Measurements from ENCODE around the gene SAMD10.

SAMD10 gene

DNA sequence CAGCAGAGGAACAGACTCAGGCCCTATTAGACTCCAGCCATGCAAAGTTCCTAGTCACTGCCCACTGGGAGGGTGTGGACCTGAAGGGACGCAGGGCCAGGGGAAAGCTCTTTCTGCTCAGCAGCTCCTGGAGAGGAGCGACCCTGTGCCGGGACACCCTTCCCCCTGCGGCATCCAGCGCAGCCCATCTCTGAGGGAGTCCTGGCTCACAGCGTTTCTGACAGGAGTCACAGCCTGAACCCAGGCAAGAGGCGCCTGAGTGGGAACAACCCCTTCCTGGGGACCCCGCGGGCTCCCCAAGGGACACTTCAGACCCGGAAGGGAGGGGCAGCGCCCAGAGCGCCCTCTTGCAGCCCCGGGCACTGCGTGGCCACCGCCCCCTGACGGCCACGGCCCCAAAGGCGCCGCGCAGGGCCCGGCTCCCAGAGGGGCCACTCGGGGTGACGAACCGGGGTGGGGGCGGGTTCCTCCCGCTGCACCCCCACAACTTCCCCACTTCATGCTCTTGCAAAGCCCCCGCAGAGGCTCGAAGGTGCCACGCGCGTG lies 24.1 kb downstream of the SAMD10 start:
- DNase-seq, result peak; percentile 81

- DNase-seq, result no peak
Observed at GRCh38 chr20:63953764-63954429, 25.5 kb downstream of the SAMD10 start.

DNA sequence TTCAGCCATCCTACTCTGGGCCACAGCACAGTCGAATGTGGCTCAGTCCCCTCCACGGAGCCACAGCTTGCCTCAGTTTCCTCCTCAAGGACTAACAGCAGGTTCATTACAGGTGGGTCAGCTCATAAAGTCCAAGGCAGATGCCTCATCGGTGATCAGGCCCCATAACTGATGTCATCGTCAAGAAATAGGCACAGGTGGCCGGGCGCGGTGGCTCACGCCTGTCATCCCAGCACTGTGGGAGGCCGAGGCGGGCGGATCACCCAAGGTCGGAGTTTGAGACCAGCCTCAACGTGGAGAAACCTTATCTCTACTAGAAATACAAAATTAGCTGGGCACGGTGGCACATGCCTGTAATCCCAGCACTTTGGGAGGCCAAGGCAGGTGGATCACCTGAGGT lies 26.7 kb downstream of the SAMD10 start:
- no peak for DNase-seq

GRCh38 chr20:63952210-63952535 lies 27.3 kb downstream of the SAMD10 start:
- DNase-seq, result no peak

- DNase-seq, result no peak
Observed at GRCh38 chr20:63951398-63952209, 27.8 kb downstream of the SAMD10 start.

- no peak for DNase-seq
Observed at GRCh38 chr20:63950701-63951397, 28.6 kb downstream of the SAMD10 start.

GRCh38 chr20:63947638-63948456 lies 31.6 kb downstream of the SAMD10 start:
- peak; percentile 78 for DNase-seq

DNA sequence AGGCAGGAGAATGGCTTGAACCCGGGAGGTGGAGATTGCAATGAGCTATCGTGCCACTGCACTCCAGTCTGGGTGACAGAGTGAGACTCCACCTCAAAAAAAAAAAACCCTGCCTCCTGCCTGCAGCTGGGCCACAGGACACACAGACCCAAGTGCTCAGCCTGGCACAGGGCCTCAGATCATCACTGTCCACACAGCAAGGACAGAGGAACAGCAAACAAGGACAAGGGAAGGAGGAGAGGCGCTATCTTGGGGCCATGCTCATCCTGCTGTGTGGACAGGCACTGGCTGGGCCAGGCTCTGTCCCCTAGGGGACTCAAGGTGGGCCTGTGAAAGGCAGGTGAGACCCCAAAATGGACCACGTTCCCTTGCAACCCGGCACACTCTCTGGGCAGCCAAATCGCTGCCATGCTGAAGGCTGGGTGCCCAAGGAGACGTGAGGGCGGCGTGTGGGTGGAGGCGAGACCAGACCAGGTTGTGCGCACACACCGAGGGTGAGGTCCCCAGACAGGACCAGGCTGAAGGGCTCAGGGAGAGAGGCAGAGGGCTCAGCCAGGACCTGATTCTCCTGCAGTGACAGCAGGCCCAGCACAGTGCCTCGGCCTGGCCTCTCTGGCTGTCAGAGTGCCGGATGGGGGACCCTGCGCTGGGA lies 32.3 kb downstream of the SAMD10 start:
- DNase-seq, result no peak

- no peak for DNase-seq
Observed at GRCh38 chr20:63945921-63946920, 33.2 kb downstream of the SAMD10 start.

- DNase-seq, result no peak
Observed at GRCh38 chr20:63945031-63945658, 34.3 kb downstream of the SAMD10 start.

- no peak for DNase-seq
Observed at GRCh38 chr20:63944078-63944941, 35.1 kb downstream of the SAMD10 start.

GRCh38 chr20:63943808-63944077 lies 35.7 kb downstream of the SAMD10 start:
- no peak for DNase-seq

DNA sequence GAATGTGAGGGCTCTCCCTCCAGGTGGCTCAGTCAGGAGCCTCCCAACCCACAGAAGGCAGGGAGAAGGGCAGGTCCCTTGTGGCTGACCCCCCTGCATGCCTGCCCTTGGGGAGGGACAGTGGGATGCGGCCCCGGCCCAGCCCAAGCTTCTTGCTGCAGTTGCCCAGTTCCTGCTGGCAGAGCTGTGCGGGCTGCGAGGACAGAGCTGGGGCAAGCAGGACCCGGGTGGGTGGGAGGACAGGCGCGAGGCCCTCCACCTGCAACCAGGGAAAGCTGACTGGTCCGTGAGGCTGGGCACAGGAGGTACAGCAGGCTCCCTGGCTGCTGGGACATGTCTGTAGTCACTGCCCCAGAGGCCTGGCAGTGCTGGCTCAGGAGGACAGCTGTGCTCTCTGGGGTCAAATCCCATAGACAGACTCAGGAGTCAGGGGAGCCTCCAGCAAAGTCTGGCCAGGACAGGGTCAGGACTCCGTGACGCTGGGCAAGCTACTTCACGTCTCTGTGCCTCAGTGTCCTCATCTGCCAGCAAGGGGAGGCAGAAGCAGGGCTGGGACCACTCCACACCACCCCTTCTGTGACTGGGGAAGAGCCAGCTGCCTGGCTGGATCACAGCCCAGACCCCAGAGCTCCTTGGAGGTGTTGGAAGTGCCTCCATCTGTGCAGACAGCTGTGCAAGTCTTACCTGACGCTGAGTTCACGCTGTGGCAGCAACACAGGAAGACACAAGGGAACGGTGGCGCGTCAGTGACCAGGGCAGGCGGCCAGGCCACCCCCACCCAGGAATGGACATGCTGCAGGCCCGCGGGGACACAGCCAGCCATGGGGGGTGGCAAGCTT lies 36.3 kb downstream of the SAMD10 start:
- DNase-seq, result no peak

GRCh38 chr20:63942250-63942951 lies 37.0 kb downstream of the SAMD10 start:
- DNase-seq, result peak; percentile 79

- peak; percentile 87 for DNase-seq
Observed at GRCh38 chr20:63941282-63942081, 38.0 kb downstream of the SAMD10 start.

- DNase-seq, result peak; percentile 62
Observed at GRCh38 chr20:63940472-63941266, 38.8 kb downstream of the SAMD10 start.
